ENCODE measurements around the gene REM2.

DNA sequence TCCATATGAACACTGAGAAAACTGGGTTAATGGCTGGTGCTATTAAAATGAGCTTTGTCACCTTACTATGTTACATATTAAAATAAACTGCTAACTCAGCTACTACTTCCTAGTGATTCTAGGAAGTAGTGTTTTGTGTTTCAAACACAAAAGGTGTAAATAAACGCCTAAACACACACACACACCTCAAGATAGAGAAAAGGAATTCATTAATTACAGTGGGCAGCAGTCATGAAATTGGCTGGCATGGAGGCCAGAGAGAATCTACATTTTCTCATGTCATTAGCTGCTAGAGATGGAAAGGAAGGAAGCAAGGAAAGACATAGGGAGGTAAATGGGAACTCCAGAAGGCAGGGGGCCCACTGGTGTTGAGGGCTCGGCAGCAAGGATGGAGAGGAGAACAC, 46.9 kb downstream of the REM2 start:
- TF ChIP-seq, protein P1, sequence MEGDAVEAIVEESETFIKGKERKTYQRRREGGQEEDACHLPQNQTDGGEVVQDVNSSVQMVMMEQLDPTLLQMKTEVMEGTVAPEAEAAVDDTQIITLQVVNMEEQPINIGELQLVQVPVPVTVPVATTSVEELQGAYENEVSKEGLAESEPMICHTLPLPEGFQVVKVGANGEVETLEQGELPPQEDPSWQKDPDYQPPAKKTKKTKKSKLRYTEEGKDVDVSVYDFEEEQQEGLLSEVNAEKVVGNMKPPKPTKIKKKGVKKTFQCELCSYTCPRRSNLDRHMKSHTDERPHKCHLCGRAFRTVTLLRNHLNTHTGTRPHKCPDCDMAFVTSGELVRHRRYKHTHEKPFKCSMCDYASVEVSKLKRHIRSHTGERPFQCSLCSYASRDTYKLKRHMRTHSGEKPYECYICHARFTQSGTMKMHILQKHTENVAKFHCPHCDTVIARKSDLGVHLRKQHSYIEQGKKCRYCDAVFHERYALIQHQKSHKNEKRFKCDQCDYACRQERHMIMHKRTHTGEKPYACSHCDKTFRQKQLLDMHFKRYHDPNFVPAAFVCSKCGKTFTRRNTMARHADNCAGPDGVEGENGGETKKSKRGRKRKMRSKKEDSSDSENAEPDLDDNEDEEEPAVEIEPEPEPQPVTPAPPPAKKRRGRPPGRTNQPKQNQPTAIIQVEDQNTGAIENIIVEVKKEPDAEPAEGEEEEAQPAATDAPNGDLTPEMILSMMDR (IDR thresholded peaks at IDR 0.05) = no peak
- TF ChIP-seq, protein P2, sequence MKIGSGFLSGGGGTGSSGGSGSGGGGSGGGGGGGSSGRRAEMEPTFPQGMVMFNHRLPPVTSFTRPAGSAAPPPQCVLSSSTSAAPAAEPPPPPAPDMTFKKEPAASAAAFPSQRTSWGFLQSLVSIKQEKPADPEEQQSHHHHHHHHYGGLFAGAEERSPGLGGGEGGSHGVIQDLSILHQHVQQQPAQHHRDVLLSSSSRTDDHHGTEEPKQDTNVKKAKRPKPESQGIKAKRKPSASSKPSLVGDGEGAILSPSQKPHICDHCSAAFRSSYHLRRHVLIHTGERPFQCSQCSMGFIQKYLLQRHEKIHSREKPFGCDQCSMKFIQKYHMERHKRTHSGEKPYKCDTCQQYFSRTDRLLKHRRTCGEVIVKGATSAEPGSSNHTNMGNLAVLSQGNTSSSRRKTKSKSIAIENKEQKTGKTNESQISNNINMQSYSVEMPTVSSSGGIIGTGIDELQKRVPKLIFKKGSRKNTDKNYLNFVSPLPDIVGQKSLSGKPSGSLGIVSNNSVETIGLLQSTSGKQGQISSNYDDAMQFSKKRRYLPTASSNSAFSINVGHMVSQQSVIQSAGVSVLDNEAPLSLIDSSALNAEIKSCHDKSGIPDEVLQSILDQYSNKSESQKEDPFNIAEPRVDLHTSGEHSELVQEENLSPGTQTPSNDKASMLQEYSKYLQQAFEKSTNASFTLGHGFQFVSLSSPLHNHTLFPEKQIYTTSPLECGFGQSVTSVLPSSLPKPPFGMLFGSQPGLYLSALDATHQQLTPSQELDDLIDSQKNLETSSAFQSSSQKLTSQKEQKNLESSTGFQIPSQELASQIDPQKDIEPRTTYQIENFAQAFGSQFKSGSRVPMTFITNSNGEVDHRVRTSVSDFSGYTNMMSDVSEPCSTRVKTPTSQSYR (CRISPR knock-in tag; IDR thresholded peaks at IDR 0.05) = no peak
- TF ChIP-seq ZNF138 (CRISPR knock-in tag; conservative IDR thresholded peaks at IDR 0.05) = no peak
- TF ChIP-seq, protein P3, sequence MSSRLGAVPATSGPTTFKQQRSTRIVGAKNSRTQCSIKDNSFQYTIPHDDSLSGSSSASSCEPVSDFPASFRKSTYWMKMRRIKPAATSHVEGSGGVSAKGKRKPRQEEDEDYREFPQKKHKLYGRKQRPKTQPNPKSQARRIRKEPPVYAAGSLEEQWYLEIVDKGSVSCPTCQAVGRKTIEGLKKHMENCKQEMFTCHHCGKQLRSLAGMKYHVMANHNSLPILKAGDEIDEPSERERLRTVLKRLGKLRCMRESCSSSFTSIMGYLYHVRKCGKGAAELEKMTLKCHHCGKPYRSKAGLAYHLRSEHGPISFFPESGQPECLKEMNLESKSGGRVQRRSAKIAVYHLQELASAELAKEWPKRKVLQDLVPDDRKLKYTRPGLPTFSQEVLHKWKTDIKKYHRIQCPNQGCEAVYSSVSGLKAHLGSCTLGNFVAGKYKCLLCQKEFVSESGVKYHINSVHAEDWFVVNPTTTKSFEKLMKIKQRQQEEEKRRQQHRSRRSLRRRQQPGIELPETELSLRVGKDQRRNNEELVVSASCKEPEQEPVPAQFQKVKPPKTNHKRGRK (CRISPR knock-in tag; IDR thresholded peaks at IDR 0.05; ENCODE audit: borderline replicate concordance) = no peak
- TF ChIP-seq, protein P4, sequence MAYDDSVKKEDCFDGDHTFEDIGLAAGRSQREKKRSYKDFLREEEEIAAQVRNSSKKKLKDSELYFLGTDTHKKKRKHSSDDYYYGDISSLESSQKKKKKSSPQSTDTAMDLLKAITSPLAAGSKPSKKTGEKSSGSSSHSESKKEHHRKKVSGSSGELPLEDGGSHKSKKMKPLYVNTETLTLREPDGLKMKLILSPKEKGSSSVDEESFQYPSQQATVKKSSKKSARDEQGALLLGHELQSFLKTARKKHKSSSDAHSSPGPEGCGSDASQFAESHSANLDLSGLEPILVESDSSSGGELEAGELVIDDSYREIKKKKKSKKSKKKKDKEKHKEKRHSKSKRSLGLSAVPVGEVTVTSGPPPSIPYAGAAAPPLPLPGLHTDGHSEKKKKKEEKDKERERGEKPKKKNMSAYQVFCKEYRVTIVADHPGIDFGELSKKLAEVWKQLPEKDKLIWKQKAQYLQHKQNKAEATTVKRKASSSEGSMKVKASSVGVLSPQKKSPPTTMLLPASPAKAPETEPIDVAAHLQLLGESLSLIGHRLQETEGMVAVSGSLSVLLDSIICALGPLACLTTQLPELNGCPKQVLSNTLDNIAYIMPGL (CRISPR knock-in tag; IDR thresholded peaks at IDR 0.05) = no peak
- TF ChIP-seq, protein P5, sequence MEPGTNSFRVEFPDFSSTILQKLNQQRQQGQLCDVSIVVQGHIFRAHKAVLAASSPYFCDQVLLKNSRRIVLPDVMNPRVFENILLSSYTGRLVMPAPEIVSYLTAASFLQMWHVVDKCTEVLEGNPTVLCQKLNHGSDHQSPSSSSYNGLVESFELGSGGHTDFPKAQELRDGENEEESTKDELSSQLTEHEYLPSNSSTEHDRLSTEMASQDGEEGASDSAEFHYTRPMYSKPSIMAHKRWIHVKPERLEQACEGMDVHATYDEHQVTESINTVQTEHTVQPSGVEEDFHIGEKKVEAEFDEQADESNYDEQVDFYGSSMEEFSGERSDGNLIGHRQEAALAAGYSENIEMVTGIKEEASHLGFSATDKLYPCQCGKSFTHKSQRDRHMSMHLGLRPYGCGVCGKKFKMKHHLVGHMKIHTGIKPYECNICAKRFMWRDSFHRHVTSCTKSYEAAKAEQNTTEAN (CRISPR knock-in tag; IDR thresholded peaks at IDR 0.05) = no peak
- no peak for TF ChIP-seq ZNF263 (CRISPR knock-in tag; IDR thresholded peaks at IDR 0.05; ENCODE audit: low read depth)
- no peak for TF ChIP-seq NR1H2 (CRISPR knock-in tag; IDR thresholded peaks at IDR 0.05)
- TF ChIP-seq, protein P6, sequence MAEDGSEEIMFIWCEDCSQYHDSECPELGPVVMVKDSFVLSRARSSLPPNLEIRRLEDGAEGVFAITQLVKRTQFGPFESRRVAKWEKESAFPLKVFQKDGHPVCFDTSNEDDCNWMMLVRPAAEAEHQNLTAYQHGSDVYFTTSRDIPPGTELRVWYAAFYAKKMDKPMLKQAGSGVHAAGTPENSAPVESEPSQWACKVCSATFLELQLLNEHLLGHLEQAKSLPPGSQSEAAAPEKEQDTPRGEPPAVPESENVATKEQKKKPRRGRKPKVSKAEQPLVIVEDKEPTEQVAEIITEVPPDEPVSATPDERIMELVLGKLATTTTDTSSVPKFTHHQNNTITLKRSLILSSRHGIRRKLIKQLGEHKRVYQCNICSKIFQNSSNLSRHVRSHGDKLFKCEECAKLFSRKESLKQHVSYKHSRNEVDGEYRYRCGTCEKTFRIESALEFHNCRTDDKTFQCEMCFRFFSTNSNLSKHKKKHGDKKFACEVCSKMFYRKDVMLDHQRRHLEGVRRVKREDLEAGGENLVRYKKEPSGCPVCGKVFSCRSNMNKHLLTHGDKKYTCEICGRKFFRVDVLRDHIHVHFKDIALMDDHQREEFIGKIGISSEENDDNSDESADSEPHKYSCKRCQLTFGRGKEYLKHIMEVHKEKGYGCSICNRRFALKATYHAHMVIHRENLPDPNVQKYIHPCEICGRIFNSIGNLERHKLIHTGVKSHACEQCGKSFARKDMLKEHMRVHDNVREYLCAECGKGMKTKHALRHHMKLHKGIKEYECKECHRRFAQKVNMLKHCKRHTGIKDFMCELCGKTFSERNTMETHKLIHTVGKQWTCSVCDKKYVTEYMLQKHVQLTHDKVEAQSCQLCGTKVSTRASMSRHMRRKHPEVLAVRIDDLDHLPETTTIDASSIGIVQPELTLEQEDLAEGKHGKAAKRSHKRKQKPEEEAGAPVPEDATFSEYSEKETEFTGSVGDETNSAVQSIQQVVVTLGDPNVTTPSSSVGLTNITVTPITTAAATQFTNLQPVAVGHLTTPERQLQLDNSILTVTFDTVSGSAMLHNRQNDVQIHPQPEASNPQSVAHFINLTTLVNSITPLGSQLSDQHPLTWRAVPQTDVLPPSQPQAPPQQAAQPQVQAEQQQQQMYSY (CRISPR knock-in tag; IDR thresholded peaks at IDR 0.05) = no peak
- TF ChIP-seq ELF4 (CRISPR knock-in tag; IDR thresholded peaks at IDR 0.05; ENCODE audit: low read depth) = no peak
- TF ChIP-seq, protein P7, sequence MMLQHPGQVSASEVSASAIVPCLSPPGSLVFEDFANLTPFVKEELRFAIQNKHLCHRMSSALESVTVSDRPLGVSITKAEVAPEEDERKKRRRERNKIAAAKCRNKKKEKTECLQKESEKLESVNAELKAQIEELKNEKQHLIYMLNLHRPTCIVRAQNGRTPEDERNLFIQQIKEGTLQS (CRISPR knock-in tag; conservative IDR thresholded peaks at IDR 0.05) = no peak
- no peak for TF ChIP-seq SP1 (CRISPR knock-in tag; conservative IDR thresholded peaks at IDR 0.05)
- TF ChIP-seq, protein P8, sequence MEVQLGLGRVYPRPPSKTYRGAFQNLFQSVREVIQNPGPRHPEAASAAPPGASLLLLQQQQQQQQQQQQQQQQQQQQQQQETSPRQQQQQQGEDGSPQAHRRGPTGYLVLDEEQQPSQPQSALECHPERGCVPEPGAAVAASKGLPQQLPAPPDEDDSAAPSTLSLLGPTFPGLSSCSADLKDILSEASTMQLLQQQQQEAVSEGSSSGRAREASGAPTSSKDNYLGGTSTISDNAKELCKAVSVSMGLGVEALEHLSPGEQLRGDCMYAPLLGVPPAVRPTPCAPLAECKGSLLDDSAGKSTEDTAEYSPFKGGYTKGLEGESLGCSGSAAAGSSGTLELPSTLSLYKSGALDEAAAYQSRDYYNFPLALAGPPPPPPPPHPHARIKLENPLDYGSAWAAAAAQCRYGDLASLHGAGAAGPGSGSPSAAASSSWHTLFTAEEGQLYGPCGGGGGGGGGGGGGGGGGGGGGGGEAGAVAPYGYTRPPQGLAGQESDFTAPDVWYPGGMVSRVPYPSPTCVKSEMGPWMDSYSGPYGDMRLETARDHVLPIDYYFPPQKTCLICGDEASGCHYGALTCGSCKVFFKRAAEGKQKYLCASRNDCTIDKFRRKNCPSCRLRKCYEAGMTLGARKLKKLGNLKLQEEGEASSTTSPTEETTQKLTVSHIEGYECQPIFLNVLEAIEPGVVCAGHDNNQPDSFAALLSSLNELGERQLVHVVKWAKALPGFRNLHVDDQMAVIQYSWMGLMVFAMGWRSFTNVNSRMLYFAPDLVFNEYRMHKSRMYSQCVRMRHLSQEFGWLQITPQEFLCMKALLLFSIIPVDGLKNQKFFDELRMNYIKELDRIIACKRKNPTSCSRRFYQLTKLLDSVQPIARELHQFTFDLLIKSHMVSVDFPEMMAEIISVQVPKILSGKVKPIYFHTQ (CRISPR knock-in tag; IDR thresholded peaks at IDR 0.05) = no peak
- no peak for TF ChIP-seq CREB1 (CRISPR knock-in tag; IDR thresholded peaks at IDR 0.05)

Measured in WTC11 (cell line).